IPS-18a (cell line): Measurements from ENCODE around the gene LDLRAP1.

Source experiments
- H3K27ac ChIP-seq: one replicate; pipeline ENCODE4 v1.5.1; 2013; ENCODE audit warnings: low read length
- H3K27me3 ChIP-seq: one replicate; pipeline ENCODE4 v1.6.1; 2013; ENCODE audit warnings: mild to moderate bottlenecking, low read length; ENCODE audit not compliant: control insufficient read depth, insufficient read depth
- H3K36me3 ChIP-seq: one replicate; pipeline ENCODE4 v1.6.1; 2013; ENCODE audit warnings: low read depth, low read length; ENCODE audit not compliant: control insufficient read depth
- H3K4me1 ChIP-seq: one replicate; pipeline ENCODE4 v1.6.1; 2013; ENCODE audit warnings: low read depth, low read length; ENCODE audit not compliant: control insufficient read depth
- H3K4me3 ChIP-seq: one replicate; pipeline ENCODE4 v1.5.1; 2013; ENCODE audit warnings: low read length
- H3K9ac ChIP-seq: one replicate; pipeline ENCODE4 v1.6.1; 2013; ENCODE audit warnings: mild to moderate bottlenecking, low read length, moderate library complexity
- H3K9me3 ChIP-seq: one replicate; pipeline ENCODE4 v1.6.1; 2013; ENCODE audit warnings: low read depth, low read length; ENCODE audit not compliant: control insufficient read depth

The LDLRAP1 gene

GRCh38 chr1:25566730-25567341 lies 23.4 kb downstream of the LDLRAP1 start:
- no peaks in the 10 kb centered on the region for H3K27me3 ChIP-seq
- H3K36me3 ChIP-seq, result no peaks in the 10 kb centered on the region
- H3K9me3 ChIP-seq, result no peaks in the 10 kb centered on the region
- no peak overlapping the region for H3K9ac ChIP-seq
- H3K27ac ChIP-seq, result no peak overlapping the region
- no peak overlapping the region for H3K4me3 ChIP-seq
- peaks cover 4% of the 10 kb centered on the region for H3K4me1 ChIP-seq

GRCh38 chr1:25567710-25568089 lies 24.3 kb downstream of the LDLRAP1 start:
- Histone ChIP-seq H3K27ac (no peak overlapping the region), H3K9me3 (no peaks in the 10 kb centered on the region), H3K36me3 (no peaks in the 10 kb centered on the region), H3K9ac (no peak overlapping the region), H3K4me3 (no peak overlapping the region), H3K4me1 (peaks cover 4% of the 10 kb centered on the region), H3K27me3 (no peaks in the 10 kb centered on the region)

DNA sequence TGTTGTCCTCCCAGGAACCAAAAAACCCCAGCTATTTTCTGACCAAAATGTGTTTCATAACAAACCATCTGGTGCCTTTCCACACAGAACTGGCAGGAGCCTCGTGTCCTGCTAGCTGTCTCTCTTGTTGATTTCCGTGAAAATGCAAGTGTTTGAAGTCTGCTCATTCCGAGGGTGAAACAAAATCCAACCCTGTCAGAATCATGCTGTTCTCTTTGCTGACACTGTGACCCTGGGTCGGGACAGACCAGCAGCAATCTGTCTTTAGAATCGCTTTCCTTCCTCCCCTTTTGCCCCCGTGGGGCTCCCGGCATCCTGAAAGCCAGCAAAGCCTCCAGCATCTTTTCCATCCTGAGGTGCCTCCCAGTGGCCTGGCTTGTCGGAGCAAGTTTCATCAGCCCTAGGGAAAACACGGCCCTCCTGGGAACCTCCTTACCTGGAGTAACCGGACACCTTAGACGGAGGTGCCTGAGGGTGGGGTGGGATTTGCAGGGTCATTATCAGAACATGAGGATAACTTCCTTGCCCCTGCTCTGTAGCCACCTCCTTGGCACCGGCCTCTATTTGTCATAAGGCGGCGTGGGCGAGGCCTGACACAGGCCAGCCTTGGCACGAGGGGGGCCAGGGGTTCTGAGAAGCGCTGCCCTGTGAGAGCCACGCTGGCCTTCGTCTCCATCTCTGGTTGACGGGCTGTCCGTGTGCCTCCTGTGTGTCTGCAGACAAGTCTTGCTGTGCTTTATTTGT lies 24.9 kb downstream of the LDLRAP1 start:
- H3K27me3 ChIP-seq, result no peaks in the 10 kb centered on the region
- no peaks in the 10 kb centered on the region for H3K36me3 ChIP-seq
- no peak overlapping the region for H3K9ac ChIP-seq
- H3K9me3 ChIP-seq, result no peaks in the 10 kb centered on the region
- no peak overlapping the region for H3K4me3 ChIP-seq
- no peak overlapping the region for H3K27ac ChIP-seq
- peaks cover 4% of the 10 kb centered on the region for H3K4me1 ChIP-seq

DNA sequence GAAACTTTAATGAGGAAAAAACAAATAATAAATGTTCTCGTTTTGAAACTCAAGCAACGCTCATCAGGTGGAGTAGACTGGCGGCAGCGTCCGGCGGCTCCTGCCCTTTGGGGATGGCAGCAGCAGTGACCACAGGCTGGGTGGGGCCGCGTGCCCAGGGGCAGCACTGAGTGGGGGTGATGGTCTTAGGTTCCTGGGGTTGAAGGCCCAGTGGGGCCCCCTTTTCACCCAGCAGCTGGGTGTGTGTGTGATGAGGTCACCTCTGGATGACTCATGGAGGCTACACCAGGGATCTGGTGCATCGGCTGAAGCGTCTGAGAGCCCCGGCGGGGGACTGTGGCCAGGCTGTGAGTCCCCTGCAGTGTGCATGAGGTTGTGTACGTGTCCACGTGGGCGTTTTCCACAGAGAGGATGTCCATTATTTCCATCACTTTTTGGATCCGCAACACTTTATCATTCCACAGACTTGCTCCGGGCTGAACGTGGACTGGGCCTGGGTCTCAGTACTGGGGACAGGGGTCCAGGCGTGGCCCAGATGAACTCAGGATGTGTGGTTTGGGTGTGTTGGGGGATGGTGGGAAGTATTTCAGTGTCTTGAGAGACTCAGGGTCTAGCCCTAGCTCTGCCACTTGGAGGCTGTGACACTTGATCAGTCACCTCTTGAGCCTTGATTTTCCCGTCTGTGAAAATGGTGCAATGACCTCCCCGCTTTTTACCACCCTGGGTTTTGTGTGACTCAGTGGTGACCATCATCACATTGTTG lies 25.6 kb downstream of the LDLRAP1 start:
- H3K27ac ChIP-seq, result no peak overlapping the region
- no peaks in the 10 kb centered on the region for H3K36me3 ChIP-seq
- H3K4me1 ChIP-seq, result peaks cover 4% of the 10 kb centered on the region
- no peaks in the 10 kb centered on the region for H3K9me3 ChIP-seq
- H3K4me3 ChIP-seq, result no peak overlapping the region
- no peaks in the 10 kb centered on the region for H3K27me3 ChIP-seq
- no peak overlapping the region for H3K9ac ChIP-seq

DNA sequence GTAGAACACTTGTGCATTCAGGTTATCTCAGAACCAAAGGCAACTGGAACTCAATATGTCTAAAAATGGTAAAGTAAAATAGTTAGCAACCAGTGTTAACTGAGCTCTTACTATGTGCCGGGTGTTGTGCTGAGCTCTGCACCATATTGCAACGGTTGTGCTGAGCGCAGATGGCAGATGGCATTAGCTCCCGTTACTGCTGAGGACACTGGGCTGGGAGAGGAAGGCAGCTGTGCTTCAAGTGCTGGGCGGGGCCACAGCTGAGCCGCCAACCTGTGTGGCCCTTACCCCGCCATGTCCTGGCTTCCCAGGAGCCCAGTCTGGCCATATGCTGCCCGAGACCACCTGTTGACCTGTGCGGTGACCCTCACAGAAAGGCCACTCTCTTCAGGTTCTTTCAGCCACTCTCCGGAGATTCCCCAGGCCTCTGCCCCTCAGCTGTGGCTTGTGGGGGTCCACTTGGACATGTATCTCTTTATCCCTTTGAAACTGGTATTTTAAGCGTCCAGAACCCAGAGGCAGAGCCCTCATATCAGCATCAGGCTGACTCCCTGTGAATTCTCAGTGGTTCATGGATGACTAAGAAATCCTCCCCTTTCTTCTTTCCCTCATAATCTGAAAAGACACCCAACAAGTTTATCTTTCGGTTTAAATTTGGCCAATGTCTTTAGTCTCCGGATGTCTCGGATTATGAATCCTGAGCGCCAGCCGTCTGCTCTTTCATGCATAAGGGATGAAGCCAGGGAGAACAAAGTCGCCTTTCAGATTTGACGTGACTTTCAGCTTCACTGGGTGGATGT lies 26.4 kb downstream of the LDLRAP1 start:
- no peaks in the 10 kb centered on the region for H3K36me3 ChIP-seq
- no peak overlapping the region for H3K27ac ChIP-seq
- H3K27me3 ChIP-seq, result no peaks in the 10 kb centered on the region
- no peak overlapping the region for H3K9ac ChIP-seq
- no peak overlapping the region for H3K4me3 ChIP-seq
- H3K9me3 ChIP-seq, result no peaks in the 10 kb centered on the region
- H3K4me1 ChIP-seq, result peaks cover 4% of the 10 kb centered on the region

GRCh38 chr1:25570798-25571521 lies 27.6 kb downstream of the LDLRAP1 start:
- Histone ChIP-seq H3K27ac (no peak overlapping the region), H3K4me1 (peaks cover 4% of the 10 kb centered on the region)

DNA sequence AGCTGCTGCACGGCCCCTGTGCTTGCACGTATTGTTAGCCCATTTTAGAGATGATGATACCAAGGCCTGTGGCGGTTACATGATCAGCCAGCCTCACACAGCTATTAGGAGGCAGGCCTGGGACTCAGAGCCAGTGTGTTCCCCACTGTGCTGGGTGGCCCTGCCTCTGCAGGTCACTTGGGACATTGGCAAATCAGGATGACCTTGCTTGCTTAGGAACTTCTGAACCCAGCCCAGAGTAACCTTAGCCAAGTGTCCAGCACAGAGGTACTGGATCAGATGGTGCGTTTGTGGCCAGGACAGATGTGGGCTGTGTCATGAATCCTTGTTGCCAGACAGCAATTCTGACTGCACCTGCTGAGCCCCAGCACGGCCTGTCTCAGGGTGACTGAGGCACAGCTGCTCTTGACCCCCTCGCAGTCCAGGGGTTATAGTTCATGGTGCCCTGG lies 28.1 kb downstream of the LDLRAP1 start:
- no peak overlapping the region for H3K4me3 ChIP-seq
- H3K9me3 ChIP-seq, result no peaks in the 10 kb centered on the region
- H3K36me3 ChIP-seq, result no peaks in the 10 kb centered on the region
- no peak overlapping the region for H3K27ac ChIP-seq
- H3K9ac ChIP-seq, result no peak overlapping the region
- H3K27me3 ChIP-seq, result no peaks in the 10 kb centered on the region
- H3K4me1 ChIP-seq, result peaks cover 4% of the 10 kb centered on the region

More at GRCh38 chr1:25570798-25571521, 27.6 kb downstream of the LDLRAP1 start:
- no peaks in the 10 kb centered on the region for H3K27me3 ChIP-seq
- H3K9me3 ChIP-seq, result no peaks in the 10 kb centered on the region
- H3K36me3 ChIP-seq, result no peaks in the 10 kb centered on the region
- H3K4me3 ChIP-seq, result no peak overlapping the region
- no peak overlapping the region for H3K9ac ChIP-seq

GRCh38 chr1:25572107-25572506 lies 28.7 kb downstream of the LDLRAP1 start:
- no peak overlapping the region for H3K27ac ChIP-seq
- H3K9me3 ChIP-seq, result no peaks in the 10 kb centered on the region
- H3K4me1 ChIP-seq, result peaks cover 4% of the 10 kb centered on the region
- no peak overlapping the region for H3K9ac ChIP-seq
- H3K36me3 ChIP-seq, result no peaks in the 10 kb centered on the region
- no peaks in the 10 kb centered on the region for H3K27me3 ChIP-seq
- H3K4me3 ChIP-seq, result no peak overlapping the region

DNA sequence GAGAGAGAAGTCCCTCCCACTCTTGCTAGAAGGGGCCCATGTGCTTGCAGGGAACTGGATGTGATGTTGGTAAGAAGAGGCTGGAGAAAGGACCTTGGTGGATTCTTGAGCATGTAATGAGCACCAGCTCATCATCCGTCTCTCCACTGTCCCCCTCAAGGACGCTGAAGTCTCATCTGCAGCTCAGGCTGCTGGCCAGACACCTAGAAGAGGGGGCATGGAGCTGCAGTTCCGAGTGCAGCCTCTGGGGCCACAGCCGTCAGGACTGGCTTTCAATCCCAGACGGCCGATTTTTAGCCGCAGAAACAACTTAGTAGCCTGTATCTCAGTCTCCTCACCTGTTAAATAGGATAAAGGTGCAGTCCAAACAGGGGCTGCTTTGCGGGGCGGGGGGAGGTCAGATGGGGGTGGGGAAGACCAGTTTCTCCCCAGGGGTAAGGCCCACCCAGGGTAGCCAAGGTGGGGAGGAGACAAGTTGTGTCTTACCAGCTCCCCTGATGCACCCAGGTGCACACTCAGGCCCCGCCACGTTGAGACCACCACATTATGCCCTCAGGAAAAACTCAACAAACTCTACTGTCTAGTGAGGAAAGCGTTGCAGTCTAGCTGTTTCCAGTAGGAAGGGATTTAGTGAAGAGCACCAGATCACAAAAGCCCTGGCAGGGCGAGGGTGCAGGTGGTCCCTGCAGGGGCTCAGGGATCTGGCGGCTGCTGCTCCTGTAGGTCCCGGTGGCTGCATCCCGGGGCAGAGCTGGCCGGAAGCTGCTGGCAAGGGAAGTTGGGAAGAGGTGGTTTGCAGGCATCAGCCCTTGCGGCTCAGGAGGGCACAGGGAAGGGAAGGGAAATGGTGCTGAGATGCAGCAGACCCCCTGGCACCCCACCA lies 29.5 kb downstream of the LDLRAP1 start:
- H3K9me3 ChIP-seq, result no peaks in the 10 kb centered on the region
- peaks cover 4% of the 10 kb centered on the region for H3K4me1 ChIP-seq
- H3K36me3 ChIP-seq, result no peaks in the 10 kb centered on the region
- H3K9ac ChIP-seq, result no peak overlapping the region
- H3K4me3 ChIP-seq, result no peak overlapping the region
- no peak overlapping the region for H3K27ac ChIP-seq
- no peaks in the 10 kb centered on the region for H3K27me3 ChIP-seq

- Histone ChIP-seq H3K27me3 (no peaks in the 10 kb centered on the region), H3K9ac (no peak overlapping the region), H3K4me3 (no peak overlapping the region), H3K36me3 (no peaks in the 10 kb centered on the region), H3K4me1 (peaks cover 2% of the 10 kb centered on the region), H3K9me3 (no peaks in the 10 kb centered on the region), H3K27ac (no peak overlapping the region)
Observed at GRCh38 chr1:25573591-25573930, 30.2 kb downstream of the LDLRAP1 start.
